HG03095 (cell line): ENCODE results near the gene CSH2.
"Not testable (repeated sequence)": the region's sequence is repeated elsewhere in the genome, so short reads cannot be mapped to it uniquely, and the experiment has no call there.

Source experiments
- ATAC-seq: cut with Tn5 transposase; IDR thresholded peaks from one replicate; pipeline ENCODE4 v1.9.1; 2021; ENCODE audit warnings: moderate library complexity; ENCODE audit not compliant: unreplicated experiment

Gene CSH2

GRCh38 chr17:63856425-63856824, 17.1 kb downstream of the CSH2 start:
- ATAC-seq = not testable (repeated sequence)

- no peak for ATAC-seq
Measured at GRCh38 chr17:63855185-63855584, 18.3 kb downstream of the CSH2 start.

GRCh38 chr17:63854709-63855108, 18.8 kb downstream of the CSH2 start:
- no peak for ATAC-seq

- ATAC-seq = no peak
Measured at GRCh38 chr17:63853260-63853659, 20.2 kb downstream of the CSH2 start.

GRCh38 chr17:63850401-63850800, 23.1 kb downstream of the CSH2 start:
- ATAC-seq = no peak

GRCh38 chr17:63848834-63849689, 24.4 kb downstream of the CSH2 start:
- ATAC-seq = peak; percentile 78

- no peak for ATAC-seq
Measured at GRCh38 chr17:63847525-63848249, 25.8 kb downstream of the CSH2 start.

GRCh38 chr17:63845509-63845908, 28.0 kb downstream of the CSH2 start:
- no peak for ATAC-seq

- no peak for ATAC-seq
Measured at GRCh38 chr17:63843910-63844677, 29.4 kb downstream of the CSH2 start.

- not testable (repeated sequence) for ATAC-seq
Measured at GRCh38 chr17:63843387-63843888, 30.0 kb downstream of the CSH2 start.

GRCh38 chr17:63842540-63843386, 30.7 kb downstream of the CSH2 start, which contains the start of gene SMARCD2:
Gene SMARCD2, minus strand, starts transcription at chr17:63842685. Its CDS starts 11 bp downstream, at chr17:63842674.
- peak; percentile 64 for ATAC-seq

GRCh38 chr17:63842173-63842539, 31.3 kb downstream of the CSH2 start:
- ATAC-seq = peak; percentile 18

GRCh38 chr17:63841350-63842172, 31.9 kb downstream of the CSH2 start:
- no peak for ATAC-seq

- ATAC-seq = no peak
Measured at GRCh38 chr17:63840591-63841349, 32.7 kb downstream of the CSH2 start.

GRCh38 chr17:63838631-63839171, 34.8 kb downstream of the CSH2 start:
- ATAC-seq = no peak

- no peak for ATAC-seq
Measured at GRCh38 chr17:63837962-63838600, 35.4 kb downstream of the CSH2 start.

GRCh38 chr17:63837480-63837879, 36.0 kb downstream of the CSH2 start:
- no peak for ATAC-seq

- ATAC-seq = no peak
Measured at GRCh38 chr17:63836811-63837210, 36.7 kb downstream of the CSH2 start.
